Central memory CD8-positive, alpha-beta T cell (primary cell): ENCODE measurements around the gene TRPM5.
A peak's percentile ranks its signal among the peaks of the same experiment; 100 is the strongest.

Experiments
- ATAC-seq: fragments of 150-1000 bp; cut with Tn5 transposase; replicated peaks from 2 replicates; pipeline ENCODE4 v1.10.0; 2022; ENCODE audit warnings: mild to moderate bottlenecking, moderate FRiP score, moderate number of reproducible peaks; ENCODE audit not compliant: poor library complexity, severe bottlenecking; ENCODE audit errors: extremely low read depth
- DNase-seq, 2 donors: peaks; one replicate each; pipeline ENCODE4 v3.0.0; 2021; ENCODE audit warnings: low spot score in 2 of 2
- H3K27ac Mint-ChIP-seq: one replicate; pipeline ENCODE4 v1.8.0; 2022; ENCODE audit warnings: low read depth, mild to moderate bottlenecking, moderate library complexity, mixed read lengths
- H3K27me3 Mint-ChIP-seq: one replicate; pipeline ENCODE4 v1.8.0; 2022; ENCODE audit warnings: mixed read lengths
- H3K36me3 Mint-ChIP-seq: one replicate; pipeline ENCODE4 v1.8.0; 2022; ENCODE audit warnings: mild to moderate bottlenecking, moderate library complexity, mixed read lengths; ENCODE audit not compliant: insufficient read depth
- H3K4me1 Mint-ChIP-seq: one replicate; pipeline ENCODE4 v1.8.0; 2022; ENCODE audit warnings: mixed read lengths
- H3K4me3 Mint-ChIP-seq: one replicate; pipeline ENCODE4 v1.8.0; 2022; ENCODE audit warnings: mild to moderate bottlenecking, moderate library complexity, mixed read lengths
- H3K9me3 Mint-ChIP-seq: one replicate; pipeline ENCODE4 v1.8.0; 2022; ENCODE audit warnings: mixed read lengths

Gene TRPM5

GRCh38 chr11:2459016-2459725 lies 14.9 kb upstream of the TRPM5 start:
- H3K27ac Mint-ChIP-seq = no peak overlapping the region
- H3K9me3 Mint-ChIP-seq = no peaks in the 10 kb centered on the region
- ATAC-seq = no peak
- H3K36me3 Mint-ChIP-seq = peaks cover 2% of the 10 kb centered on the region
- no peaks in the 10 kb centered on the region for H3K27me3 Mint-ChIP-seq
- no peak overlapping the region for H3K4me3 Mint-ChIP-seq
- H3K4me1 Mint-ChIP-seq = no peaks in the 10 kb centered on the region
- no peak for DNase-seq

- no peak for ATAC-seq
- Mint-ChIP-seq H3K36me3 (peaks cover 2% of the 10 kb centered on the region), H3K27me3 (no peaks in the 10 kb centered on the region), H3K9me3 (no peaks in the 10 kb centered on the region), H3K4me1 (no peaks in the 10 kb centered on the region), H3K4me3 (no peak overlapping the region), H3K27ac (no peak overlapping the region)
- DNase-seq = no peak
Measured at GRCh38 chr11:2458321-2458720, 14.0 kb upstream of the TRPM5 start.

- peaks cover 6% of the 10 kb centered on the region for H3K27me3 Mint-ChIP-seq
- H3K4me3 Mint-ChIP-seq = no peak overlapping the region
- peaks cover 2% of the 10 kb centered on the region for H3K36me3 Mint-ChIP-seq
- DNase-seq (no peak), ATAC-seq (no peak)
- H3K9me3 Mint-ChIP-seq = no peaks in the 10 kb centered on the region
- H3K27ac Mint-ChIP-seq = no peak overlapping the region
- no peaks in the 10 kb centered on the region for H3K4me1 Mint-ChIP-seq
Measured at GRCh38 chr11:2453436-2453835, 9.1 kb upstream of the TRPM5 start.

- ATAC-seq = no peak
- no peaks in the 10 kb centered on the region for H3K9me3 Mint-ChIP-seq
- no peak overlapping the region for H3K4me3 Mint-ChIP-seq
- H3K27me3 Mint-ChIP-seq = peaks cover 10% of the 10 kb centered on the region
- H3K27ac Mint-ChIP-seq = no peak overlapping the region
- no peak for DNase-seq
- H3K36me3 Mint-ChIP-seq = peaks cover 2% of the 10 kb centered on the region
- H3K4me1 Mint-ChIP-seq = peaks cover 4% of the 10 kb centered on the region
Measured at GRCh38 chr11:2452321-2453012, 8.2 kb upstream of the TRPM5 start.

- DNase-seq (no peak), ATAC-seq (no peak)
- Mint-ChIP-seq H3K4me1 (peaks cover 10% of the 10 kb centered on the region), H3K9me3 (no peaks in the 10 kb centered on the region), H3K27ac (no peak overlapping the region), H3K4me3 (no peak overlapping the region), H3K27me3 (peaks cover 15% of the 10 kb centered on the region), H3K36me3 (peaks cover 2% of the 10 kb centered on the region)
Measured at GRCh38 chr11:2451916-2452315, 7.6 kb upstream of the TRPM5 start.

- Mint-ChIP-seq H3K27ac (no peak overlapping the region), H3K27me3 (peaks cover 16% of the 10 kb centered on the region), H3K4me1 (peaks cover 12% of the 10 kb centered on the region), H3K36me3 (peaks cover 2% of the 10 kb centered on the region), H3K4me3 (no peak overlapping the region), H3K9me3 (no peaks in the 10 kb centered on the region)
- no peak for ATAC-seq
- DNase-seq = no peak
Measured at GRCh38 chr11:2451336-2451735, 7.0 kb upstream of the TRPM5 start.

- Mint-ChIP-seq H3K36me3 (peaks cover 2% of the 10 kb centered on the region), H3K4me3 (no peak overlapping the region), H3K9me3 (no peaks in the 10 kb centered on the region), H3K27ac (no peak overlapping the region), H3K4me1 (peaks cover 14% of the 10 kb centered on the region), H3K27me3 (peaks cover 16% of the 10 kb centered on the region)
- no peak for DNase-seq
- no peak for ATAC-seq
Measured at GRCh38 chr11:2450321-2451041, 6.2 kb upstream of the TRPM5 start.

- no peak overlapping the region for H3K27ac Mint-ChIP-seq
- no peak overlapping the region for H3K4me3 Mint-ChIP-seq
- H3K36me3 Mint-ChIP-seq = peaks cover 2% of the 10 kb centered on the region
- DNase-seq (no peak), ATAC-seq (no peak)
- H3K4me1 Mint-ChIP-seq = peaks cover 18% of the 10 kb centered on the region
- peaks cover 16% of the 10 kb centered on the region for H3K27me3 Mint-ChIP-seq
- no peaks in the 10 kb centered on the region for H3K9me3 Mint-ChIP-seq
Measured at GRCh38 chr11:2449548-2450320, 5.4 kb upstream of the TRPM5 start.

GRCh38 chr11:2448661-2449547 lies 4.6 kb upstream of the TRPM5 start:
- Mint-ChIP-seq H3K4me3 (no peak overlapping the region), H3K36me3 (peaks cover 2% of the 10 kb centered on the region), H3K9me3 (no peaks in the 10 kb centered on the region), H3K4me1 (peaks cover 18% of the 10 kb centered on the region), H3K27ac (no peak overlapping the region), H3K27me3 (peaks cover 16% of the 10 kb centered on the region)
- ATAC-seq (no peak), DNase-seq (no peak)

- no peak for ATAC-seq
- H3K4me3 Mint-ChIP-seq = peak overlapping the region; percentile 87
- no peaks in the 10 kb centered on the region for H3K9me3 Mint-ChIP-seq
- peaks cover 16% of the 10 kb centered on the region for H3K27me3 Mint-ChIP-seq
- no peak for DNase-seq
- H3K4me1 Mint-ChIP-seq = peaks cover 24% of the 10 kb centered on the region
- no peak overlapping the region for H3K27ac Mint-ChIP-seq
- peaks cover 2% of the 10 kb centered on the region for H3K36me3 Mint-ChIP-seq
Measured at GRCh38 chr11:2447951-2448650, 3.8 kb upstream of the TRPM5 start.

- Mint-ChIP-seq H3K4me1 (peaks cover 31% of the 10 kb centered on the region), H3K9me3 (no peaks in the 10 kb centered on the region), H3K36me3 (peaks cover 2% of the 10 kb centered on the region), H3K4me3 (peak overlapping the region; percentile 87), H3K27ac (no peak overlapping the region), H3K27me3 (peaks cover 16% of the 10 kb centered on the region)
- ATAC-seq (no peak), DNase-seq (no peak)
Measured at GRCh38 chr11:2447253-2447950, 3.1 kb upstream of the TRPM5 start.
